HEK293 (cell line): ENCODE data around the gene CPAMD8.

Source experiments
- CTCF ChIP-seq: fragments of 450-650 bp; formaldehyde crosslinking; IDR thresholded peaks from 2 replicates; pipeline ENCODE4 v1.5.1; 2016; ENCODE audit warnings: missing biosample characterization, missing genetic modification characterization
- ELK4 ChIP-seq: IDR thresholded peaks from 2 replicates; pipeline ENCODE4 v1.6.1; 2011; ENCODE audit warnings: mild to moderate bottlenecking, low read depth, low read length, borderline replicate concordance
- PATZ1 ChIP-seq: fragments of 450-650 bp; formaldehyde crosslinking; IDR thresholded peaks from 2 replicates; pipeline ENCODE4 v1.5.1; 2016; ENCODE audit warnings: missing biosample characterization, missing genetic modification characterization
- YY1 ChIP-seq: fragments of 450-650 bp; formaldehyde crosslinking; IDR thresholded peaks from 2 replicates; pipeline ENCODE4 v1.5.1; 2018; ENCODE audit warnings: missing biosample characterization, missing genetic modification characterization
- ZBTB49 ChIP-seq: fragments of 450-650 bp; formaldehyde crosslinking; IDR thresholded peaks from 2 replicates; pipeline ENCODE4 v1.5.1; 2016; ENCODE audit warnings: missing biosample characterization, missing genetic modification characterization, low read depth
- ZFHX2 ChIP-seq: fragments of 450-650 bp; formaldehyde crosslinking; conservative IDR thresholded peaks from 2 replicates; pipeline ENCODE4 v1.5.1; 2016; ENCODE audit warnings: missing biosample characterization, missing genetic modification characterization
- ZFP41 ChIP-seq: fragments of 450-650 bp; formaldehyde crosslinking; IDR thresholded peaks from 2 replicates; pipeline ENCODE4 v1.5.1; 2016; ENCODE audit warnings: missing biosample characterization, missing genetic modification characterization, borderline replicate concordance
- ZNF274 ChIP-seq, 2 experiments: fragments of 200-500 bp in 1 of 2; fragments of 450-650 bp in 1 of 2; sonication (Bioruptor generic) in 1 of 2; formaldehyde crosslinking in 1 of 2; IDR thresholded peaks; 2 replicates each; pipeline versions ENCODE4 v1.5.1 to v1.6.1; 2014 to 2016; ENCODE audit warnings: borderline replicate concordance in 1 of 2, inconsistent platforms in 1 of 2, low read length in 1 of 2, missing biosample characterization in 1 of 2, missing genetic modification characterization in 1 of 2
- ZNF350 ChIP-seq: fragments of 450-650 bp; formaldehyde crosslinking; IDR thresholded peaks from 2 replicates; pipeline ENCODE4 v1.5.0; 2017; ENCODE audit warnings: missing biosample characterization, mild to moderate bottlenecking, missing genetic modification characterization
- ZNF398 ChIP-seq: fragments of 450-650 bp; formaldehyde crosslinking; IDR thresholded peaks from 2 replicates; pipeline ENCODE4 v1.5.1; 2017; ENCODE audit warnings: missing biosample characterization, missing genetic modification characterization
- ZNF473 ChIP-seq: fragments of 450-650 bp; formaldehyde crosslinking; IDR thresholded peaks from 2 replicates; pipeline ENCODE4 v1.5.1; 2017; ENCODE audit warnings: missing biosample characterization, missing genetic modification characterization
- ZNF610 ChIP-seq: fragments of 450-650 bp; formaldehyde crosslinking; IDR thresholded peaks from 2 replicates; pipeline ENCODE4 v1.5.1; 2016; ENCODE audit warnings: missing biosample characterization, missing genetic modification characterization, borderline replicate concordance

GRCh38 chr19:16934489-16934888 is 92.1 kb downstream of the CPAMD8 start:
- TF ChIP-seq ZNF274 (IDR thresholded peaks at IDR 0.05; ENCODE audit: low read length), result no peak
- no peak for TF ChIP-seq ZNF274 (tag by site-specific recombination; IDR thresholded peaks at IDR 0.05; ENCODE audit: borderline replicate concordance)
- TF ChIP-seq CTCF, result no peak
- TF ChIP-seq ELK4, result no peak
- TF ChIP-seq ZNF610 (tag by site-specific recombination), result no peak
- TF ChIP-seq YY1 (tag by site-specific recombination), result no peak
- no peak for TF ChIP-seq ZNF473 (tag by site-specific recombination)
- no peak for TF ChIP-seq ZFP41 (tag by site-specific recombination)
- no peak for TF ChIP-seq ZBTB49 (tag by site-specific recombination)
- TF ChIP-seq ZNF350 (tag by site-specific recombination), result no peak
- no peak for TF ChIP-seq ZNF398
- TF ChIP-seq PATZ1 (tag by site-specific recombination), result no peak
- no peak for TF ChIP-seq ZFHX2 (tag by site-specific recombination)
